ENCODE measurements around the gene AGT.

DNA sequence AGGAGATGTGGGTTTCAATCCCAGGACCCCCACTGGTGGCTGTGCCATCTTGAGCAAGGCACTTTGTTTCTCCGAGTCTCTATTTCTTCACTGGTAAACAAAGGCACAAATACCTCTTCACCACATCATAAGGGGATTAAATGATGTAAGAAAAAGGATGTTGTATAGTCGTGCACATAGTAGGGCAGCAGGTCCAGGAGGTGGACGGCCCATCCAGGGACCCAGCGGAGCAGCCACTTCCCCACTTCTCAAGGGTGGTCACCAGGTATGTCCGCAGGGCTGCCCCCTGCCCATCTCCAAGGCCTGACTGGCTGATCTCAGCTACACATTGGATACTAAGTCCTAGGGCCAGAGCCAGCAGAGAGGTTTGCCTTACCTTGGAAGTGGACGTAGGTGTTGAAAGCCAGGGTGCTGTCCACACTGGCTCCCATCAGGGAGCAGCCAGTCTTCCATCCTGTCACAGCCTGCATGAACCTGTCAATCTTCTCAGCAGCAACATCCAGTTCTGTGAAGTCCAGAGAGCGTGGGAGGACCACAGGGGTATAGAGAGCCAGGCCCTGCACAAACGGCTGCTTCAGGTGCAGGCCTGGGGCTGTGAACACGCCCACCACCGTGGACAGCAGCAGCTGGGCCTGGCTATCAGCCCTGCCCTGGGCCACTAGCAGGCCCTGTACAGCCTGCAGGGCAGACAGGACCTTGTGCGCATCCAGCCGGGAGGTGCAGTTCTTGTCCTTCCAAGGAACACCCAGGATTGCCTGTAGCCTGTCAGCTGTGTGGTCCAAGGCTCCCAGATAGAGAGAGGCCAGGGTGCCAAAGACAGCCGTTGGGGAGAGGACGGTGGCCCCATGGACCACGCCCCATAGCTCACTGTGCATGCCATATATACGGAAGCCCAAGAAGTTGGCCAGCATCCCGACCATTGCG, 4.0 kb downstream of the AGT start:
- TF ChIP-seq POLR2A (IDR thresholded peaks at IDR 0.05), result no peak
- TF ChIP-seq, protein P1, sequence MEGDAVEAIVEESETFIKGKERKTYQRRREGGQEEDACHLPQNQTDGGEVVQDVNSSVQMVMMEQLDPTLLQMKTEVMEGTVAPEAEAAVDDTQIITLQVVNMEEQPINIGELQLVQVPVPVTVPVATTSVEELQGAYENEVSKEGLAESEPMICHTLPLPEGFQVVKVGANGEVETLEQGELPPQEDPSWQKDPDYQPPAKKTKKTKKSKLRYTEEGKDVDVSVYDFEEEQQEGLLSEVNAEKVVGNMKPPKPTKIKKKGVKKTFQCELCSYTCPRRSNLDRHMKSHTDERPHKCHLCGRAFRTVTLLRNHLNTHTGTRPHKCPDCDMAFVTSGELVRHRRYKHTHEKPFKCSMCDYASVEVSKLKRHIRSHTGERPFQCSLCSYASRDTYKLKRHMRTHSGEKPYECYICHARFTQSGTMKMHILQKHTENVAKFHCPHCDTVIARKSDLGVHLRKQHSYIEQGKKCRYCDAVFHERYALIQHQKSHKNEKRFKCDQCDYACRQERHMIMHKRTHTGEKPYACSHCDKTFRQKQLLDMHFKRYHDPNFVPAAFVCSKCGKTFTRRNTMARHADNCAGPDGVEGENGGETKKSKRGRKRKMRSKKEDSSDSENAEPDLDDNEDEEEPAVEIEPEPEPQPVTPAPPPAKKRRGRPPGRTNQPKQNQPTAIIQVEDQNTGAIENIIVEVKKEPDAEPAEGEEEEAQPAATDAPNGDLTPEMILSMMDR (IDR thresholded peaks at IDR 0.05), result no peak
- TF ChIP-seq EP300 (IDR thresholded peaks at IDR 0.05), result no peak
